Astrocyte (in vitro differentiated cells and primary cell): Measurements from ENCODE around the gene TRPM7.

Source experiments
- EZH2 ChIP-seq: IDR thresholded peaks from 2 replicates; pipeline ENCODE4 v1.6.1; 2012; ENCODE audit warnings: mild to moderate bottlenecking, low read length, inconsistent platforms; ENCODE audit not compliant: insufficient read depth
- TF ChIP-seq, protein P1 (sequence below): IDR thresholded peaks from 2 replicates; pipeline ENCODE4 v1.5.1; 2011; ENCODE audit warnings: low read depth, mild to moderate bottlenecking, inconsistent platforms, low read length, moderate library complexity; ENCODE audit not compliant: insufficient read depth

DNA sequence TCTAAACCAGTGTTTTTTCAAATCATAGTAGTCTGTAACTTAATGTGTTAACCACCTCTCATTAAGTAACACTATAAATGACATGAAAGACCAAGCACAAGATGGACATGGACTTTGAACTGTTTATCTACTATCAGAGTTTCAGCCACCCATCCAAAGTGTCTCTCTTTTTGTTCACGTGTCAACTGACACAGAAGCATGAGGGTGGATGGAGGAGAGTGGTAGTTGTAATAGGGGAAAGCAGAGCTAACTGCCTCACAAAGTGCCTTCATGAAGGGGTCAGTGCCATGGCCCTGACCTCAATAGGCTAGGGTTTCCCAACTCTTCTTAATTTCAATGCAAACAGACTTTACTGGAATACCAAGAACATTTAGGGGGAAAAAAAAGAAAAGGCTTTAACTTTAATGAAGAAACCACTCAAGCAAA lies 32.1 kb upstream of the TRPM7 start:
- TF ChIP-seq EZH2 = no peak
- TF ChIP-seq, protein P1, sequence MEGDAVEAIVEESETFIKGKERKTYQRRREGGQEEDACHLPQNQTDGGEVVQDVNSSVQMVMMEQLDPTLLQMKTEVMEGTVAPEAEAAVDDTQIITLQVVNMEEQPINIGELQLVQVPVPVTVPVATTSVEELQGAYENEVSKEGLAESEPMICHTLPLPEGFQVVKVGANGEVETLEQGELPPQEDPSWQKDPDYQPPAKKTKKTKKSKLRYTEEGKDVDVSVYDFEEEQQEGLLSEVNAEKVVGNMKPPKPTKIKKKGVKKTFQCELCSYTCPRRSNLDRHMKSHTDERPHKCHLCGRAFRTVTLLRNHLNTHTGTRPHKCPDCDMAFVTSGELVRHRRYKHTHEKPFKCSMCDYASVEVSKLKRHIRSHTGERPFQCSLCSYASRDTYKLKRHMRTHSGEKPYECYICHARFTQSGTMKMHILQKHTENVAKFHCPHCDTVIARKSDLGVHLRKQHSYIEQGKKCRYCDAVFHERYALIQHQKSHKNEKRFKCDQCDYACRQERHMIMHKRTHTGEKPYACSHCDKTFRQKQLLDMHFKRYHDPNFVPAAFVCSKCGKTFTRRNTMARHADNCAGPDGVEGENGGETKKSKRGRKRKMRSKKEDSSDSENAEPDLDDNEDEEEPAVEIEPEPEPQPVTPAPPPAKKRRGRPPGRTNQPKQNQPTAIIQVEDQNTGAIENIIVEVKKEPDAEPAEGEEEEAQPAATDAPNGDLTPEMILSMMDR = no peak
